ENCODE measurements around the gene OR4L1. TPM values are rescaled to one million over a fixed set of nuclear protein-coding genes. Genes with fewer than 3 reads are reported as not detected.
"Not testable (repeated sequence)": the region's sequence is repeated elsewhere in the genome, so short reads cannot be mapped to it uniquely, and the experiment has no call there.

OR4L1 gene
- total RNA-seq: not detected

GRCh38 chr14:20059745-20060144, at the start of gene OR4L1:
TSS of gene OR4L1 (plus strand) at chr14:20060045. CDS start at chr14:20060045, 0 bp downstream.
- Mint-ChIP-seq H3K9me3 (no peaks in the 10 kb centered on the region), H3K27ac (no peak within 1 kb of the TSS), H3K4me3 (no peak within 1 kb of the TSS), H3K27me3 (no peaks in the 10 kb centered on the region), H3K36me3 (ENCODE audit: low read depth) (no peaks in the 10 kb centered on the region), H3K4me1 (no peaks in the 10 kb centered on the region)
- DNase-seq: no peak
- ChIA-PET CTCF (no interaction called here), POLR2A (no interaction called here)

GRCh38 chr14:20019257-20019865, 40.5 kb upstream of the OR4L1 start, which contains the start of gene OR4K14:
TSS of gene OR4K14 (minus strand) at chr14:20019307. CDS start at chr14:20015193, 4,114 bp downstream.
- Mint-ChIP-seq H3K4me3 (no peak within 1 kb of the TSS), H3K36me3 (ENCODE audit: low read depth) (no peaks in the 10 kb centered on the region), H3K4me1 (no peaks in the 10 kb centered on the region), H3K9me3 (no peaks in the 10 kb centered on the region), H3K27ac (no peak within 1 kb of the TSS), H3K27me3 (no peaks in the 10 kb centered on the region)
- ChIA-PET POLR2A (no interaction called here), CTCF (no interaction called here)
- DNase-seq: no peak

GRCh38 chr14:20031058-20031457, 28.8 kb upstream of the OR4L1 start:
- Mint-ChIP-seq H3K27ac (no peak overlapping the region), H3K27me3 (no peaks in the 10 kb centered on the region), H3K9me3 (peaks cover 3% of the 10 kb centered on the region), H3K4me1 (no peaks in the 10 kb centered on the region), H3K4me3 (no peak overlapping the region), H3K36me3 (ENCODE audit: low read depth) (no peaks in the 10 kb centered on the region)
- DNase-seq: no peak
- CTCF ChIA-PET: no interaction called here
- POLR2A ChIA-PET: no interaction called here

GRCh38 chr14:20035449-20035848, 24.4 kb upstream of the OR4L1 start:
- H3K27ac Mint-ChIP-seq: no peak overlapping the region
- H3K9me3 Mint-ChIP-seq: peaks cover 3% of the 10 kb centered on the region
- no peaks in the 10 kb centered on the region for H3K27me3 Mint-ChIP-seq
- H3K4me1 Mint-ChIP-seq: no peaks in the 10 kb centered on the region
- CTCF ChIA-PET: no interaction called here
- no peak overlapping the region for H3K4me3 Mint-ChIP-seq
- POLR2A ChIA-PET: no interaction called here
- no peaks in the 10 kb centered on the region for H3K36me3 Mint-ChIP-seq (ENCODE audit: low read depth)
- no peak for DNase-seq

- ChIA-PET POLR2A (no interaction called here), CTCF (no interaction called here)
- Mint-ChIP-seq H3K27ac (no peak within 1 kb of the TSS), H3K4me3 (no peak within 1 kb of the TSS), H3K27me3 (no peaks in the 10 kb centered on the region), H3K4me1 (no peaks in the 10 kb centered on the region), H3K36me3 (ENCODE audit: low read depth) (no peaks in the 10 kb centered on the region), H3K9me3 (peaks cover 3% of the 10 kb centered on the region)
- no peak for DNase-seq
These were observed 23.9 kb upstream of the OR4L1 start, which contains the start of gene OR4K13 for GRCh38 chr14:20035938-20036337. TSS of gene OR4K13 (minus strand) at chr14:20036038. CDS start at chr14:20034758, 1,280 bp downstream.

- Mint-ChIP-seq H3K27ac (no peak overlapping the region), H3K4me3 (no peak overlapping the region), H3K4me1 (no peaks in the 10 kb centered on the region), H3K27me3 (no peaks in the 10 kb centered on the region), H3K9me3 (peaks cover 7% of the 10 kb centered on the region), H3K36me3 (ENCODE audit: low read depth) (no peaks in the 10 kb centered on the region)
- ChIA-PET POLR2A (no interaction called here), CTCF (no interaction called here)
- DNase-seq: no peak
These were observed 15.6 kb upstream of the OR4L1 start for GRCh38 chr14:20044243-20044642.

- H3K9me3 Mint-ChIP-seq: no peaks in the 10 kb centered on the region
- H3K27me3 Mint-ChIP-seq: no peaks in the 10 kb centered on the region
- no peaks in the 10 kb centered on the region for H3K4me1 Mint-ChIP-seq
- DNase-seq: no peak
- no peak overlapping the region for H3K27ac Mint-ChIP-seq
- ChIA-PET POLR2A (no interaction called here), CTCF (no interaction called here)
- H3K4me3 Mint-ChIP-seq: no peak overlapping the region
- no peaks in the 10 kb centered on the region for H3K36me3 Mint-ChIP-seq (ENCODE audit: low read depth)
These were observed 11.6 kb upstream of the OR4L1 start for GRCh38 chr14:20048202-20048601.

- POLR2A ChIA-PET: no interaction called here
These were observed 32.2 kb downstream of the OR4L1 start for GRCh38 chr14:20092050-20092449.

GRCh38 chr14:20093442-20093841, 33.6 kb downstream of the OR4L1 start:
- DNase-seq: no peak
- no peaks in the 10 kb centered on the region for H3K4me1 Mint-ChIP-seq
- ChIA-PET CTCF (no interaction called here), POLR2A (no interaction called here)
- no peak overlapping the region for H3K27ac Mint-ChIP-seq
- no peak overlapping the region for H3K4me3 Mint-ChIP-seq
- H3K27me3 Mint-ChIP-seq: no peaks in the 10 kb centered on the region
- no peaks in the 10 kb centered on the region for H3K9me3 Mint-ChIP-seq
- no peaks in the 10 kb centered on the region for H3K36me3 Mint-ChIP-seq (ENCODE audit: low read depth)

More at GRCh38 chr14:20092050-20092449, 32.2 kb downstream of the OR4L1 start:
- H3K9me3 Mint-ChIP-seq: no peaks in the 10 kb centered on the region
- no peak overlapping the region for H3K4me3 Mint-ChIP-seq
- H3K4me1 Mint-ChIP-seq: no peaks in the 10 kb centered on the region
- CTCF ChIA-PET: no interaction called here
- H3K27me3 Mint-ChIP-seq: no peaks in the 10 kb centered on the region
- no peak overlapping the region for H3K27ac Mint-ChIP-seq
- DNase-seq: no peak
- H3K36me3 Mint-ChIP-seq (ENCODE audit: low read depth): no peaks in the 10 kb centered on the region

GRCh38 chr14:20098926-20099770, 39.3 kb downstream of the OR4L1 start:
- H3K36me3 Mint-ChIP-seq (ENCODE audit: low read depth); H3K9me3 Mint-ChIP-seq; CTCF ChIA-PET; H3K4me3 Mint-ChIP-seq; H3K4me1 Mint-ChIP-seq; POLR2A ChIA-PET; H3K27ac Mint-ChIP-seq; H3K27me3 Mint-ChIP-seq; DNase-seq: not testable (repeated sequence)

- CTCF ChIA-PET: no interaction called here
- DNase-seq: no peak
- H3K27me3 Mint-ChIP-seq: no peaks in the 10 kb centered on the region
- no peak within 1 kb of the TSS for H3K27ac Mint-ChIP-seq
- no peak within 1 kb of the TSS for H3K4me3 Mint-ChIP-seq
- POLR2A ChIA-PET: no interaction called here
- no peaks in the 10 kb centered on the region for H3K36me3 Mint-ChIP-seq (ENCODE audit: low read depth)
- no peaks in the 10 kb centered on the region for H3K9me3 Mint-ChIP-seq
- H3K4me1 Mint-ChIP-seq: no peaks in the 10 kb centered on the region
These were observed 50.6 kb downstream of the OR4L1 start, which contains the start of gene OR4K17 for GRCh38 chr14:20110438-20110837. TSS of gene OR4K17 (plus strand) at chr14:20110739. CDS start at chr14:20117500, 6,761 bp downstream.

Data from activated CD4-positive, alpha-beta memory T cell treated with anti-CD3 and anti-CD28 coated beads, Interleukin-2, amount 10 ng/mL, durations not matched to agents 7 days and 5 days (primary cell).